RWPE1 (cell line): Measurements from ENCODE around the gene CD19.

Experiments used
- CTCF ChIA-PET: fragments of 350-600 bp; sonication (Branson Sonifier 250); formaldehyde crosslinking; extraction: SDS; loops from one replicate; lab custom pipeline; 2021; lab: Yijun Ruan, JAX
- POLR2A ChIA-PET: fragments of 400-600 bp; formaldehyde crosslinking; extraction: SDS; loops from one replicate; lab custom pipeline; 2020; ENCODE audit warnings: antibody characterized with exemption; ENCODE audit not compliant: low non-redundant PET; lab: Yijun Ruan, JAX
- DNase-seq: peaks from one replicate; pipeline ENCODE4 v3.0.0; 2012; ENCODE audit warnings: low spot score
- H3K27ac ChIP-seq: fragments of 450-650 bp; 2 replicates; pipeline ENCODE4 v1.5.1; 2017
- TF ChIP-seq, protein P1 (sequence below): fragments of 450-650 bp; conservative IDR thresholded peaks from 2 replicates; pipeline ENCODE4 v1.5.1; 2017; ENCODE audit warnings: low read depth, mild to moderate bottlenecking

CD19 gene

DNA sequence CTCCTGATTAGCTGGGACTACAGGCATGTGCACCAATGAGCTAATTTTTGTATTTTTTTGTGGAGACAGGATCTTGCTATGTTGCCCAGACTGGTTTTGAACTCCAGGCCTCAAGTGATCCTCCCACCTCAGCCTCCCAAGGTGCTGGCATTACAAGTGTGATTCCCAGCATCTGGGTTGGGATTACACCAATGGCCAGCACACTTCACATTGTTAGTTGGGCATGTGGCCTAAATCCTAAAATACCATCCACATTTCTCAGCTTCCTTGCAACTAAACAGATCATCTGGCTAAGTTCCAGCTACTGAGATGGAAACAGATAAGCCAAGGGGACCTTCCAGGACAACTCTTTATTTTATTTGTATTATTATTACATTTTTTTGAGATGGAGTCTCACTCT is 16.6 kb upstream of the CD19 start:
- DNase-seq: no peak
- TF ChIP-seq, protein P1, sequence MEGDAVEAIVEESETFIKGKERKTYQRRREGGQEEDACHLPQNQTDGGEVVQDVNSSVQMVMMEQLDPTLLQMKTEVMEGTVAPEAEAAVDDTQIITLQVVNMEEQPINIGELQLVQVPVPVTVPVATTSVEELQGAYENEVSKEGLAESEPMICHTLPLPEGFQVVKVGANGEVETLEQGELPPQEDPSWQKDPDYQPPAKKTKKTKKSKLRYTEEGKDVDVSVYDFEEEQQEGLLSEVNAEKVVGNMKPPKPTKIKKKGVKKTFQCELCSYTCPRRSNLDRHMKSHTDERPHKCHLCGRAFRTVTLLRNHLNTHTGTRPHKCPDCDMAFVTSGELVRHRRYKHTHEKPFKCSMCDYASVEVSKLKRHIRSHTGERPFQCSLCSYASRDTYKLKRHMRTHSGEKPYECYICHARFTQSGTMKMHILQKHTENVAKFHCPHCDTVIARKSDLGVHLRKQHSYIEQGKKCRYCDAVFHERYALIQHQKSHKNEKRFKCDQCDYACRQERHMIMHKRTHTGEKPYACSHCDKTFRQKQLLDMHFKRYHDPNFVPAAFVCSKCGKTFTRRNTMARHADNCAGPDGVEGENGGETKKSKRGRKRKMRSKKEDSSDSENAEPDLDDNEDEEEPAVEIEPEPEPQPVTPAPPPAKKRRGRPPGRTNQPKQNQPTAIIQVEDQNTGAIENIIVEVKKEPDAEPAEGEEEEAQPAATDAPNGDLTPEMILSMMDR: no peak
- H3K27ac ChIP-seq: 0 out of 2 replicates have a peak overlapping the region, but pooled peaks have one; percentile 11
- CTCF ChIA-PET: interaction anchor here (0.6 kb wide), 1 partner anchor 1924 kb away, joined by 3 read pairs; no protein-coding TSS in a partner anchor
- POLR2A ChIA-PET: no interaction called here

DNA sequence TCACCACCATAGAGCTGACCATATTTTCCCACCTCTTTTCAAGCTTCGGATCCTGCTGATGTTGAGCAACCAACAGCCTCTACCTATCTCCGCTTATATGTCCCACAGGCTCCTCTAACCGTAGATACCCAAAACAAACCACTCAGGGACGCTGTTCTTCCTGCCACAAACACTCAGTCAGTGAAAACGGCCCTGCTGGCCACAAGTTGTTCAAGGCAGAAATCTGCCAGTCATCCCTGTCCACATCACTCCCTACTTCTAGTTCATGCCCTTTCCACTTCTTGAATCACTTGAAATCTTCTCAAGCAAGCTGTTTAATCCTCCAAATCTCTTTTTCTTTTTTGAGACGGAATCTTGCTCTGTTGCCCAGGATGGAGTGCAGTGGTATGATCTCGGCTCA is 14.7 kb upstream of the CD19 start:
- no peak overlapping the region for H3K27ac ChIP-seq
- ChIA-PET POLR2A (no interaction called here), CTCF (no interaction called here)

GRCh38 chr16:28918698-28919097 is 13.1 kb upstream of the CD19 start:
- H3K27ac ChIP-seq: no peak overlapping the region
- CTCF ChIA-PET: interaction anchor here (0.5 to 0.9 kb wide), 2 partner anchors 19 to 26 kb away, joined by 3 to 4 read pairs; no protein-coding TSS in a partner anchor
- DNase-seq: no peak
- TF ChIP-seq, protein P1: no peak
- POLR2A ChIA-PET: no interaction called here

More for the DNA sequence above, 14.7 kb upstream of the CD19 start:
- TF ChIP-seq, protein P1: no peak
- no peak for DNase-seq

- no peak overlapping the region for H3K27ac ChIP-seq
- DNase-seq: no peak
- TF ChIP-seq, protein P1: no peak
- ChIA-PET CTCF (interaction anchor here (0.6 to 0.9 kb wide), 2 partner anchors 57 to 86 kb away, joined by 3 to 5 read pairs; no protein-coding TSS in a partner anchor), POLR2A (interaction anchor here (0.6 kb wide), 1 partner anchor 108 kb away, joined by 4 read pairs; no protein-coding TSS in a partner anchor)
Measured at GRCh38 chr16:28923231-28923587, 8.6 kb upstream of the CD19 start.

- ChIA-PET POLR2A (interaction anchor here (0.6 kb wide), 1 partner anchor 109 kb away, joined by 4 read pairs; no protein-coding TSS in a partner anchor), CTCF (interaction anchor here (0.6 to 1.0 kb wide), 3 partner anchors 12 to 87 kb away, joined by 3 to 5 read pairs (median 4); no protein-coding TSS in a partner anchor)
- no peak for DNase-seq
- TF ChIP-seq, protein P1: no peak
- H3K27ac ChIP-seq: peak overlapping the region; percentile 99
Measured at GRCh38 chr16:28923652-28924398, 7.9 kb upstream of the CD19 start.

GRCh38 chr16:28924399-28924761 is 7.4 kb upstream of the CD19 start:
- TF ChIP-seq, protein P1: no peak
- DNase-seq: no peak

More at GRCh38 chr16:28924399-28924761, 7.4 kb upstream of the CD19 start:
- CTCF ChIA-PET: interaction anchor here (0.6 to 1.0 kb wide), 2 partner anchors 12 to 21 kb away, joined by 3 to 4 read pairs; no protein-coding TSS in a partner anchor
- POLR2A ChIA-PET: interaction anchor here (0.6 kb wide), 1 partner anchor 14 kb away, joined by 4 read pairs; no protein-coding TSS in a partner anchor
- H3K27ac ChIP-seq: peak overlapping the region; percentile 99
